GM19452 (cell line): Measurements from ENCODE around the gene KRTAP5-3.
"Not testable (repeated sequence)": the region's sequence is repeated elsewhere in the genome, so short reads cannot be mapped to it uniquely, and the experiment has no call there.

Experiments
- ATAC-seq: cut with Tn5 transposase; IDR thresholded peaks from one replicate; pipeline ENCODE4 v1.9.1; 2021; ENCODE audit not compliant: unreplicated experiment

The KRTAP5-3 gene

DNA sequence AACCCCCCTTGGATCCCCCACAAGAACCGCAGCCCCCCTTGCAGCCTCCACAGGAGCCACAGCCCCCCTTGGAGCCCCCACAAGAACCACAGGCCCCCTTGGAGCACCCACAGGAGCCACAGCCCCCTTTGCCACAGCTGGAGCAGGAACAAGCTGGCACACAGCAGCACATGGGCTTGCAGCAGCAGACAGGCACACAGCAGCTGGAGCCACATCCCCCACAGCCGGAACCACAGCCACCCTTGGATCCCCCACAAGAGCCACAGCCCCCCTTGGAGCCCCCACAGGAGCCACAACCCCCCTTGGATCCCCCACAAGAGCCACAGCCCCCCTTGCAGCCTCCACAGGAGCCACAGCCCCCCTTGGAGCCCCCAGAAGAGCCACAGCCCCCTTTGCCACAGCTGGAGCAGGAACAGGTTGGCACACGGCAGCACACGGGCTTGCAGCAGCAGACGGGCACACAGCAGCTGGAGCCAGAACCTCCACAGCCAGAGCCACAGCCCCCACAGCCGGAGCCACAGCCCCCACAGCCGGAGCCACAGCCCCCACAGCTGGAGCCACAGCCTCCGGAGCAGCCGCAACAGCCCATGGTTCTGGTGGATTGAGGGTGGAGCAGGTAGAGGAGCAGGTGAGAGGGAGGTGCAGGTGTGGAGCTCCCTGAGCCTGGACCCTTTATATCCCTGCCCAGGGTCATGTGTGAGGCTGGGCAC is 23.4 kb downstream of the KRTAP5-3 start, which contains the start of gene KRTAP5-1:
Gene KRTAP5-1, minus strand, starts transcription at position 623 of the 710 bp plus-strand sequence. Its CDS starts 34 bp downstream, at position 589.
- ATAC-seq: not testable (repeated sequence)

DNA sequence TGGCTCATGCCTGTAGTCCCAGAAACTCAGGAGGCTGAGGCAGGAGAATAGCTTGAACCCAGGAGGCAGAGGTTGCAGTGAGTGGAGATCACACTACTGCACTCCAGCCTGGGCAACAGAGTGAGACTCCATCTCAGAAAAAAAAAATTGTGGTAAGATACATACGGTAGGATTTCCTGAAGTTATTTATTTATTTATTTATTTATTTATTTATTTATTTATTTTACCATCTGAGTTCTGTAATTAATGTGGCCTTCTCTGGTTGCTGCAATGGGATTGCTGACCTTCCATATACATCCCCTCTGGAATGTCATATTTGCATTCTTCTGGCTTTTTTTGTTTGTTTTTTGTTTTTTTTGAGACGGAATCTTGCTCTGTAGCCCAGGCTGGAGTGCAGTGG is 25.4 kb downstream of the KRTAP5-3 start:
- not testable (repeated sequence) for ATAC-seq

DNA sequence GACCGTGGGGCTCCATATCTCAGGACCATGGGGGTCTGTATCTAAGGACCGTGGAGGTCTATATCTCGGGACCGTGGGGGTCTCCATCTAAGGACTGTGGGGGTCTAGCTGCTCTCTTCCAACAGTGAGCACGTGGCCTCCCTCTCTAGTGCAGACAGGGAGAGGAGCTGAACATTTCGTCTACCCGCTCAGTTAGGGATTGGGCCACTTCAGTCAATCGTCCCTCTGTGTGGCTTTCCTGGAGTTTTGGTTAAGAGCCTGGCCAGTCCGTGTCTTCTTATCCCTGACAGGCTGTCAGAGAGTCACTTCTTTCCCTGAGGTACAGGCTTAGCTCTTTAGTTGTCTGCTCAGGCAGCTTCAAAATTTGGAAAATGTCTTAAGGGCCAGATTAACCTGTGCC is 26.3 kb downstream of the KRTAP5-3 start:
- ATAC-seq: no peak

DNA sequence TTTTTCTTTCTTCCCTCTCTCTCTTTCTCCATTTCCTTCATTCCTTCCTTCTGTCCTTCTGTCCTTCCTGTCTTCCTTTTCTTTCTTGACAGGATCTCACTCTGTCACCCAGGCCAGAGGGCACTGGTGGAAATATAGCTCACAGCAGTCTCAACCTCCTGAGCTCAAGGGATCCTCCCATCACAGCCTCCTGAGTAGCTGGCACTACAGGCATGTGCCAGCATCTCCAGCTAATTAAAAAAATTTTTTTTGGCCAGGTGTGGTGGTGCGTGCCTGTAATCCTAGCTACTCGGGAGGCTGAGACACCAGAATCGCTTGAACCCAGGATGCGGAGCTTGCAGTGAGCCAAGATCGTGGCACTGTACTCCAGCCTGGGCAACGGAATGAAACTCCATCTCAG is 31.4 kb downstream of the KRTAP5-3 start:
- no peak for ATAC-seq

DNA sequence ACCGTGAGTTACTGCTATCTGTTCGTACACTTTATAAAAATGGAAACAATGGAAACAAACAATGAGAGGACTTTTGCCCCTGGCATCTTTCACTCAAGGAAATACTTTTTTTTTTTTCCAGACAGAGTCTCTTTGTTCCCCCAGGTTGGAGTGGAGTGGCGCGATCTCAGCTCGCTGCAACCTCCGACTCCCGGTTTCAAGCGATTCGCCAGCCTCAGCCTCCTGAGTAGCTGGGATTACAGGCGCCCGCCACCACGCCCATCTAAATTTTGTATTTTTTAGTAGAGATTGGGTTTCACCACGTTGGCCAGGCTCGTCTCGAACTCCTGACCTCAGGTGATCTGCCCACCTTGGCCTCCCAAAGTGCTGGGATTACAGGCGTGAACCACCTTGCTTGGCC is 32.5 kb downstream of the KRTAP5-3 start:
- ATAC-seq: not testable (repeated sequence)

DNA sequence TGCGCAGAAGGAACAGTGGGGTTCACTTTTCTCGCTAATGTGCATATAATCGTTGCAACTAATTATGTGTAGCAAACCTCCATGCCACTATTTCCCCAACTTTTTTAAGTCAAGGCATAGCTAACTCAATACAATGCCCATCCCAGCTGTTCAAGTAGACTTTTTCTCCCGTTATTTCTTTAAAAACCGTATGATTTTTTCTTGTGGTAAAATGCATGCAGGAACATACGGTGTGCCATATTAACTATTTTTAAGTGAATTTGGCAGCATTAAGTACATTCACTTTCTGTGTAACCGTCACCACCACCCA is 33.4 kb downstream of the KRTAP5-3 start:
- no peak for ATAC-seq

DNA sequence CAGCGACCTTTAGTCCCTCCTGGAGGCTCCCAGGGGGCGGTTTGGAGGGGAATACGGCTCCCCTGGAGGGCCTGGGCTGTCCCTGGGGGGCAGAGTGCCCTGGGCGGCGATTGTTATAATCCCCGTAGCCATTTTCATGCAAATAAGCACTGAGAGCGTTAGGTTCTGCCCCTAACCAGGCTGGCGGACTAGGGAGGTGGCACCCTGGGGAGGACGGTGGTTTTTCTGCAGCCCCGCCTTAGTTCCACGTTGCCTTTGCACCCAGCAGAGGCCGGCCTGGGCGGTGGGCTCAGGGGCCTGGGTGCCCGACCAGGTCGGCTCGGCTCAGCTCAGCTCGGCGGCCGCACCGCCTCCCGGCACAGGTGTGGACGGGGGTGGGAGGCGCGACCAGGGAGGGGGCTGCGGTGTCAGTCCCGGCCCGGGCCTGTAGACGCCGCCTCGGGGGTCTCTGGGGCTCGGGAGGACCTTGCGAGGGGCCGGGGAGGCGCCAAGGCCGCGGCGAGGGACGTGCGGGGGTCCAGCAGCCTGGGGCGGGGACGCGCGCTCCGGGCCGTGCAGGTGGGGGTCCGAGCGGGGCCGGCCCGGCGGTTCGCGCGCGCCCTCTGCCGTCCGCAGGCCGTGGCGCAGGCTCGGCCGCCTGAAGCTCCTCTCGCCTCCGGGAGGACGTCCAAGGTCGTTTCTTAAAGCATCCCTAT is 33.9 kb downstream of the KRTAP5-3 start:
- no peak for ATAC-seq

DNA sequence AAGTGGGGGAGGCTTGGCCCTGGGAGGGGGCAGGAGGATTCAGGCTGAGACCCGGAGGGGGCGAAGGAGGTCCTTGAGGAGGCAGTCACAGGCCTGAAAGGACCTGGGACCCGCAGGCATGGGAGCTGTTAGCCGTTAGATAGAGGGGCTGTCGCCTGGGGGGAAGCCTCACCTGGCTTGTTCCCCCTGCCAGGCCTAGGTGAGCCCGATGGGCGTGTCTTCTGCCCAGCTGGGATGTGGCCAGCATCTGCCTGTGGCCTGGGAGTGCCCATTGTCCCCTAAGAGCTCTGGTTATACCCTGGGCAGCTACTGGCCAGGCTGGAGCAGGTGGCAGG is 34.4 kb downstream of the KRTAP5-3 start:
- ATAC-seq: no peak

DNA sequence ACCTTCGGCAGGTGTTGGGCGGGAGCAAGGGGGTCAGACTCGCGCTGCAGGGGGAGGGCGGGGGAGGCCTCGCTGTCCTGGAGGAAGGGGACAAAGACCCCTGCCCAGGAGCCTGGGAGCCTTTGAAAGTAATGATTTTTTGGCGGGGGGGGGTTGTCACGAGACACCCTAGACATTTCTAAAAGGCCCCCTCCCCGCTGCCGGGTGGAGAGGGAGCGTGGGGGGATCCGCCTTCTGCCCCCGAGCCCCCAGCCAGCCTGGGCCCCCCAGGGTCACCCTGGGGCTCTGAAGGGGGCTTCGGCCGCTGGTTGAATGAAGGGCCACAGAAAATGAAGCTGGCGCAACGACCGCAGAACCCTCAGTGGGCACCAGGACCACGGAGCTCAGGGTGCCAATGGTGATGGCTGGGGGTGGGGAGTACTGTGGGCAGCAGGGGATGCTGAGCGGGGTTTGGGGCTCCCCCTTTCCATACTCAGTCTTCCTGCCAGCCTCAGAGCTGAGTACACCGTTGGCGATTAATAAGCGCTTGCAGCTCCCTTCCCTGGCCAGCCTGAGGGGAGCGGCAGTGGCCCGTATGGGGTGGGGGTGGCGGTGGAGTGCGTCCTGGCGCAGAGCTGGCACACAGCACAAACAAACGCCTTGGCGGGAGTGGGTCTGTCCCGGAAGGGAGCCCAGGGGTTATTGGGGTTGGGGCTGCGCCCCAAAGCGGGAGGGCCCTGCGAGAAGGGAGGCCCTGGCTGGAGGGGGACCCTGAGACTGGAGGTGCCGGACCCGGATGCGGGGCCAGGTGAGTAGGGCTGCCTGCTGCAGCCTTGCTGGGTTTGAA is 35.0 kb downstream of the KRTAP5-3 start:
- ATAC-seq: no peak

DNA sequence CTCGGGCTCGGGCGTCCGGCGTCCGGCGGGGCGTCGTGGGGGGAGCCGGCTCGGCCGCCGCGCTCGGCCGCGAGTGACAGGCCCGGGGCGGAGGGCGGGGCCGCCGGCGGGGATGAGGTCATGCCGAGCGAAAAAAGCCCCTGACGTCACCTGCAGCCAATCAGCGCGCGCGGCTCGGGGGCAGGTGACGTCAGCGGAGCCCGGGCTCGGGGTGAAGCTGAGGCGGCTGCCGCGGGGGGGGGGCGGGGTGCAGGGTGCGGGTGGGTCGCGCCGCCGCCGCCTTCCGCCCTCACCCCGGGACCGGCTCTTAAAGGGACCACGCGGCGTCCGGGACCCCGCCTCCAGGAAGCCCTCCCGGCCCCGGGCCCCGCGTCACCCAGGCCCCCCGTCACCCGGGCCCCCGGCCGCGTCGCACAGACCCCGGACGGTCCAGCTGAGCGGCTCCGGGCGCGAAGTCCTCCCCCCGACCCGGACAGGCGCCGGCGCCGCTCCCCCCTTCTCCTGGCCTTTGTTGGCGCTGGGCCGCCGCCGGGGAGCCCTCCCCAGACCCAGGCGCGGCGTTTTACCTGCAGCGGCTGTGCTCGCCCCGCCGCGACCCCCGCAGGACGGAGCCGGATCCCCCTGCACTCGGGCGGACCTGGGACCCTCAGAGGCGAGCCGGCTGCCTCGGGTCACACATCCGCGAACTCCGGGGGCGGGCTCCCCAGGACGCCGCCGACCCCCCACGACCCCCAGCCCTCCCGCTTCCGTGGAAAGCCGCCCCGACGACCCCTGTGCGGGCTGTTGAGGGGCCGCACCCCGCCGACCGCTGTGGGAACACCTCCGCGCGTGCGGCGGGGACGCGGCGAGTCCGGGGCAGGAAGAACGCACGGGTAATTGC is 35.8 kb downstream of the KRTAP5-3 start, which contains the start of gene DUSP8:
Gene DUSP8, minus strand, starts transcription at position 75 of the 880 bp plus-strand sequence. CDS start 6,445 bp downstream, outside the sequence.
- peak; percentile 53 for ATAC-seq

DNA sequence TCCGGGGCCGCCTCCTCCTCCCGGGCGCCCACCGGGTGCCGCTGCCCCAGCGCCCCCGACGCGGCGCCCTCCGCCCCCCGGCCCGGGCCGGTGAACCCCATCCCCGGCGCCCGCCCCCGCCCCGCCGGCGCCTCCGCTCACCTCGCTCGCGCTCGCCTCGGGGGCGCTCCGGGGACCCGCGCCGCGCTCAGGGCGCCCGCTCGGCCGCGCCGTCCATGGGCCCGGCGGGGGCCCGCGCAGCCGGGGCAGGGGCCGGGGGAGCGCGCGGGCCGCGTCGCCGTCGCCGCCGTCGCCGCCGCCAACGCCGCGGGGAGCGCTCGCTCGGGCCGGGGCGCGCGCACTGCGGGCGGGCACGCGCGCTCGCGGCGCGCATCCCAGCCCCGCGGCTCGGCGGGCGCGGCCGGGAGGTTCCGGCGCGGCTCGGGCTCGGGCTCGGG is 36.5 kb downstream of the KRTAP5-3 start:
- ATAC-seq: no peak

DNA sequence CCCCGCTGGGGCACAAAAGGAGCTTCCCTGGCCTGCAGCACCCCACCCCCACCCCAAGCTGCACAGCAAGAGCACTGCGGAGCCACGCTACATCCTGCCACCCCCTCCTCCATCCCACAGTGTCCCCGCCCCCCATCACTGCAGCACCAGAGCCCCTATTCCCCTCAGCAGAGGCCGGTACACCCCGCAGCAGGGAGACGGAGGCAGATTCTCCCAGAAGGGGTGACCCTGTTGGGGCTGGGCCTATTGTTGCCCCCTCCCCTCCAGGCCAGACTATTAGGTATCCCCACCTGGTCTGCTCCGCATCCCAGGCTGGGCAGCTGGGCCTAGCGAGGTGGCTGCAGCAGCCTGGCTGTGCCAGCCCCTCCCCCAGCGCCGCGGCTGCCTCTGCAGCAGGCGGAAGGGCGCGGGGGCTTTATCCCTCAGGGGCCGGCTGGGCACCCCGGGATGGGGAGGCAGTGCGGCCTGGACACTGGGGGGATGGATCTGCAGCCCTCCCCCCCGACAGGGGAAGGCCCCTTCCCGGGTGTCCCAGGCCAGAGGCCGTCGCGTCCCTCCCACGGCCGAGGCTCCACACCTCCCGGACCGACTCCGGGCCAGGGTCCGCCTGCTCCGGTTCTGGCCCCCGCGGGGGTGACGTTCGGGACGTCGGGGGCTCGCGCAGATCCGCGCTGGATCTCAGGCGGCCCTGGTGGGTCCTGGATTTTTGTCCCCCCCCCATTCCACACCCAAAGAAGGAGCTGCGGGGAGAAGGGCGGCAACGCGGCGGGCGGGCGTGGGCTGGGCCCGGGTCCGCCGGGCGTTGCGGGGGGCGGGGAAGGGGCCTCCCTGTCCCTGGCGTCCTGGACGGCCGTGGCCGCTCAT is 37.1 kb downstream of the KRTAP5-3 start:
- no peak for ATAC-seq

DNA sequence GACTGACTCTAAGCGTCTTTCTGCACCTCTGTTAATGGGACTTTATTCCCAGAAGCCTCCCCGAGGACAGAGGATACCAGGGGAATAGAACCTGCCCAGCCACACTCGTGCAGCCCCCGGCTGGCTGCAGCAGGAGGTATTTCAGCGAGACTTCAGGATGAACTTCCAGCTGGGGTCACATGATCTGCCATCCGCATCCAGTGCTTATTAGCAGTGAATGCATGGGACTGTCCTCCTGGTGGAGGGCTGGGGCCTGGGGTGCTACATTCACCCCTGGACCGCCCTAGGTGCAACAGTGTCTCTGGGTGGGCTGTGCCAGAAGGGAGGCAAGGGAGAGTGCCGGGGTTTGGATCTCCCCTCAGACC is 37.8 kb downstream of the KRTAP5-3 start:
- no peak for ATAC-seq

DNA sequence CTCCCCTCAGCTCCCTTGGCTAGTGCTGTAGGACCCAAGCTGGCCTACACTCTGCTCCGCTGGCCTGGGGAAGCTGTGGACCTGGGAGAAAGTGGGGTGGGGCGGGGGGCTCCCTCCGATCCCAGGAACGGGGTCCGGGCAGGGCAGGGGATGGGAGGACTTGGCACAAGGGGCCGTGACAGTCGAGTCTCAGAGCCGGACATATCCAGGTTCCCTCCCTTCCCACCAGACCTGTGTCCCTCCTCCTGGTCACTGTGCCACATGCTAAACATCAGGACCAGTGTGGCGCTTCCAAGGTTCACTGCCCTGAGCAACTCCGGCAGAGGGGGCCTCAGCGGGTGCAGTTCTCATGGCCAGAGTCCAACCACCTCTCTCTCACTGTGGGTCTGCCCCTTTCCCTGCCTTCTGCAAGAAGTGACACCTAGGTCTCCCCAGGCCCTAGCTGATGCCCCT is 38.2 kb downstream of the KRTAP5-3 start:
- ATAC-seq: no peak

DNA sequence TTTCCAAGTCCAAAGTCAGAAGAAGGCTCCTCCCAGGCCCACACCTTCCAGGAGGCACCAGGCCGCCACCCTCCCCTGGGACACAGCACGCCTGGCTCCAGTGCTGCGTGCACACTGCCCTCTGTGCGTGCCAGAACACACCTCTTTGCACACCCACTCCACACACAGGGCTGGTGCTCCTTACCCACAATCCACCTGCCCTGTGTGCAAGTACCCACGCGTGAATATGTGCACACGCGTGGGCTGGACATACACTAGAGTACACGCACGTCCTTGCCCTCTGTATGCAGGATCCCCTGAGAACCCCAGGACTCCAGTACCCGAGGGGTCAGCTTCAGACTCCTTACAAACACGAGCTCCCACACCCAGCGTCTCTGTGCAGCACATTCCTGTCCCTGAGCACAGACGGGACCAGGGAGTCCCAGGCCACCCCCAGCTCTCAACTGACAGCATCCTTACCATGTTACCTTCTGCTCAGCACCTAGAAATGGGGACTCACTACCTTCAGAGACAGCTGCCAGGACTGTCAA is 38.9 kb downstream of the KRTAP5-3 start:
- no peak for ATAC-seq

DNA sequence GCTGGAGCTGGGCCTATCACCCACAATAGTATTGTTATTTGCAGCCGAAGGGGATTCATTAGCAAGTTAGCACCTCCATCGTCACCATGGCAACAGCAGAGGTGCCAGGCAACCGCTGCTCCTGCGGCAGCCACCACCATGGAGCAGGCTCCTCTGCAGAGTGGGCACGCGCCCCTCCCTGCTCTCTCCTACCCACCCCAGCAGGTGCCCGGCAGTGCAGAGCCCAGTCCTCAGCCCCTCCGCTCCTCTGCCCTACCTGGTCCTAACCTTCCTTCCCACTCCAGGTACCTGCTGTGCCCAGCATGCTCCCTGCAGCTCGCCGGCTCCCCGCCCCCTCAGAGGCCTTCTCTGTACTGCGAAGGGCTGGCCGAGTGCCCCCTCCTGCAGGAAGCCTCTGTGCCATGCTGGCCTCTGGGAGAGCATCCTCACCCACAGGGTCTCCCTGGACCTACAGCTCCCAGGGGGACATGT is 39.8 kb downstream of the KRTAP5-3 start:
- ATAC-seq: no peak

DNA sequence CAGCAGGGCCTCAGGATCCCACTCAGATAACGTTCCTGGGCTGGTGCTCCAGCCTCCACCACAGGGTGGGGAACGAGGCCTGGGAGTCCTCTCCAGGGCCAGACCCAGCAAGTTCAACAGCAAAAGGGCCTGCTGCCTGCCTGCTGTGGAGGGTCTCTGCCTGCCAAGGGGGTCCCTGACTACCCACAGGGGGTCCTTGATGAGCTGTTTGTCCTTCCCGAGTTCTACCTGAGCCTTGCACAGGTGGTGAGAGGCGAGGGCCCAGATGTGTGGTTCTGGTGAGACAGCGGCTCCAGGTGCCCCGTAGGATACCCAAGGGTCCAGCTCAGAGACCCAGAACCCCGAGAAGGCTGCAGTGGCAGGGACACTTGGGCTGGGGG is 40.6 kb downstream of the KRTAP5-3 start:
- ATAC-seq: no peak

DNA sequence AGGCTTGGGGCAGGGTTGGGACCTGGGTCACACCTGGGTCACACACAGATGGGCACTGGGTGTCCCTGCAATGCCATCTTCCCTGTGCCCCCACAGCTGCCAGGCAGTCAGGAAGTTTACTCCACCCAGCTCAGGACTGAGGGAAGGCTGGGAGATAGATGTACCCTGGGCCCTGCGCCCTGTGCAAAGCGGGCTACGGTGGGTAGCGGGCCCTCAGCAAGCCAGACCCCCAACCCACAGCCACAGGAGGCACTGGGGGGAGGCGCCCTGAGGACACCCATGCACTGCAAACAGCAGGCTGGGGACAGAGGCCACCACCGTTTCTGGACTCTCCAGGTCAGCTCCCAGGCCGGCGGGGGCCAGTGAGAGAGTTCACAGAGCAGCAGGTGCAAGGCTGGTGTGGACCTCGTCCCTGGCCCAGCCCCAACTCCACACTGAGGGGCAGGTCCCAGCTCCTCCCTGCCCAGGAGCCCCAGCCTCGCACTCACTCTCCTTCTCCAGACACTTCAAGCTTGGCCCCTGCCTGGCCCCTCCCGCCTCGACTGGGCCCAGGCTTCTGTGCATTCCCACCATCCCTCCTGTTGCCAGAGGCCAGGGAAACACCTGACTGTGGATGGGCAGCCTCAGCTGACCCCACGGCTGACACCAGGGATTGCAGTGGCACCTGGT is 41.1 kb downstream of the KRTAP5-3 start:
- ATAC-seq: no peak
